GM10248 (cell line): Measurements from ENCODE around the gene THOP1.

Source experiments
- CTCF ChIA-PET: fragments of 300-600 bp; sonication (Branson Sonifier 250); formaldehyde crosslinking; extraction: SDS; loops from one replicate; lab custom pipeline; 2021; ENCODE audit warnings: antibody characterized with exemption; lab: Yijun Ruan, JAX
- POLR2A ChIA-PET: fragments of 350-650 bp; sonication (Branson Sonifier 250); formaldehyde crosslinking; extraction: SDS; loops from one replicate; lab custom pipeline; 2020; ENCODE audit warnings: antibody characterized with exemption; lab: Yijun Ruan, JAX
- DNase-seq: peaks from one replicate; pipeline ENCODE4 v3.0.0; 2012; ENCODE audit errors: extremely low spot score
- CTCF ChIP-seq: IDR thresholded peaks from 2 replicates; pipeline ENCODE4 v1.5.1; 2012; ENCODE audit warnings: mild to moderate bottlenecking, low read depth; ENCODE audit errors: extremely low read depth, missing control alignments, control extremely low read depth

The THOP1 gene

GRCh38 chr19:2744113-2744512 lies 41.2 kb upstream of the THOP1 start:
- ChIA-PET CTCF (interaction anchor here (7.3 kb wide), 1 partner anchor 96 kb away, joined by 88 read pairs; no protein-coding TSS in a partner anchor), POLR2A (no interaction called here)

DNA sequence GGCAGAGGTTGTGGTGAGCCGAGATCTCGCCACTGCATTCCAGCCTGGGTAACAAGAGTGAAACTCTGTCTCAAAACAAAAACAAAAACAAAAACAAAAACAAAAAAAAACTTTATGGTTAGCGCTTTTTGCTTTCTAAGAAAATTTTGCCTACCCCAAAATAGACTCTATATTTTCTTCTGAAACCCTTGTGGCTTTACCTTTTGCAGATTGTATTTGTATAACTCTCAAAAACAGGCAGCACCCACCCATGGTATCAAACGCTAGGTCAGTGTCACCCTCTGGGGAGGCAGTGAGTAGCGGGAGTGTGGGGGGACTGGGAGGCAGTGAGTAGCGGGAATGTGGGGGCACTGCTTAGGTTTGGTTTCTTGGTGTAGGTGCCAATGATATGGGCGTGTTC lies 38.0 kb upstream of the THOP1 start:
- ChIA-PET CTCF (interaction anchor here (0.9 to 7.3 kb wide), 3 partner anchors 8 to 99 kb away, joined by 4 to 88 read pairs (median 4); partner anchors contain the start of gene SLC39A3), POLR2A (interaction anchor here (1.4 kb wide), 1 partner anchor 99 kb away, joined by 5 read pairs; no protein-coding TSS in a partner anchor)
- TF ChIP-seq CTCF, result no peak
- DNase-seq, result no peak

More at GRCh38 chr19:2744113-2744512, 41.2 kb upstream of the THOP1 start:
- no peak for TF ChIP-seq CTCF
- no peak for DNase-seq

DNA sequence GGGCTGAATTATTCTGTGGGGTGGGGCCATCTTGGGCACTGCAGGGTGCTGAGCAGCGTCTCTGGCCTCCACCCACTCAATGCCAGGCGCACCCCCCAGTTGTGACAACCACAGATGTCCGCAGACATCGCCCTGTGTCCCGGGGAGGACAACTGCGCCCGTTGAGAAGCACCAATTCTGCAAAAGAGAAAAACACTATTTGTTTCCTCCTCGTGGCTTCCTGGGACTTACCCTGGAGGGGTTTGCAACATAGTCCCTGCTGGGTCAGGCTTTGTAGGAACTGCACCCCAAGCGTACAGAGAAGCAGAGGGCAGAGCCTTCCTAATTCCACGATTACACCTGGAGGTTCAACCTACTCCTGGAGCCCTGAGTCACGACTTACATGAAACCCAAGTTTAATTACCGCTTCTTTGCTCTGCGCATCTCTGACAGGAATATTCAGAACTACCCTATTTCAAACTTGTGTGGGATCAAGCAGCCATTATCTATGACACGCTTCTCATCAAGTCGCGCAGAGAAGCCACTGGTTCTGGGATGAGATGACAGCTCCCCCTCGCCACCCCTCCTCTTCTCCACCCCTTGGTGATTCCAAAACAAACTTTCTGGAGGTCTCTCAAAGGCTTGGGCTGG lies 34.4 kb upstream of the THOP1 start:
- TF ChIP-seq CTCF, result no peak
- CTCF ChIA-PET, result interaction anchor here (1.2 to 7.3 kb wide), 7 partner anchors 9 to 137 kb away, joined by 3 to 88 read pairs (median 6); no protein-coding TSS in a partner anchor
- POLR2A ChIA-PET, result no interaction called here
- no peak for DNase-seq

DNA sequence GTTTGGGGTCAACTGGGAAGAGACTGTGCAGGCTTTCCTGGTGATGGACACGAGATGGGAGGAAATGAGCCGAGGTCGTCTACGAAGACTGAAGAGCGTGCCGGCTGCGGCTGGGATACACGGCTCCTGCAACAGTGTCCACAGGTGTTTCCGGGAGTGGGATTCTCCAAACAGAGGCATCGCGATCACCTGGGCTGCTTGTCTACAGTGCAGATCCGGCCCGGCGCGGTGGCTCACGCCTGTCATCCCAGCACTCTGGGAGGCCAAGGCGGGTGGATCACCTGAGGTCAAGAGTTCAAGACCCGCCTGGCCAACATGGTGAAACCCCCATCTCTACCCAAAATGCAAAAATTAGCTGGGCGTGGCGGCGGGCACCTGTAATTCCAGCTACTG lies 33.9 kb upstream of the THOP1 start:
- DNase-seq, result no peak
- ChIA-PET POLR2A (no interaction called here), CTCF (interaction anchor here (1.2 to 2.9 kb wide), 2 partner anchors 103 to 137 kb away, joined by 3 to 21 read pairs; no protein-coding TSS in a partner anchor)
- no peak for TF ChIP-seq CTCF

GRCh38 chr19:2754659-2755447 lies 30.4 kb upstream of the THOP1 start:
- no peak for TF ChIP-seq CTCF
- ChIA-PET POLR2A (no interaction called here), CTCF (interaction anchor here (2.9 kb wide), 1 partner anchor 106 kb away, joined by 21 read pairs; no protein-coding TSS in a partner anchor)
- DNase-seq, result no peak

GRCh38 chr19:2755448-2755705 lies 29.9 kb upstream of the THOP1 start:
- no peak for DNase-seq
- CTCF ChIA-PET, result no interaction called here
- no peak for TF ChIP-seq CTCF
- POLR2A ChIA-PET, result no interaction called here
